NCI-H1105 (cell line): ENCODE results near the gene SENP3.

Experiments
- DNase-seq: peaks from one replicate; lab custom pipeline; 2025; lab: John Stamatoyannopoulos, UW

Gene SENP3

DNA sequence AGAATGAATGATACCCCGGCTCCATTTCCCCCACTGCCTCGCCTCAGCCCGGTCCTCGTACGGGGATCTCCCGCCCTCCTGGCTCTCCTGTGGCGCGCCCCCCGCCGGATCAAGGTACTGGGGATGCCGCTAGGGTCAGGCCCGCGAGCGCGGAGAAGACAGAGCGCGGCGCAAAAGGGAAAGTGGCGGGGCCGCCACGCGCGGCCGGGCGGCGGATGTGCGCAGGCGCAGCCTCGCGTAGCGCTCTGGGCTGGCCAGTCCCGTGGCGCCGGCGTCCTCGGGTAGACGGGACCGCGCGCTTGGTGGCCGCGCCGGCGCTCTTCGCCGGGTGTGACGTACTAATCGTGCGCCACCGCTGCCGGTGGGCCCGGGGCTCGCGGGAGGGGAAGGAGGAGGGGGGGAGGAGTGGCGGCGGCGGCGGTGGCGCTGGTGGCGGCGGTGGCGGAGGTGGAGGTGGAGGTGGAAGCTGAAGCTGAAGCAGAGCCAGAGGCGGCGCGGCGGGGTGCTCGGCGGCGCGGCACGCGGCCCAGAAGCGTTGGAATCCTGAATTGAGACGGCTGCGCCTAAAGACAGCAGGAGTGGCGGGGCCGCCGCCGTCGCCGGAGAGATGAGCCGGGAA lies at the start of gene SENP3:
Gene SENP3, plus strand, starts transcription at position 331 of the 619 bp plus-strand sequence. CDS start 1,158 bp downstream, outside the sequence.
- DNase-seq, result peak; percentile 93

DNA sequence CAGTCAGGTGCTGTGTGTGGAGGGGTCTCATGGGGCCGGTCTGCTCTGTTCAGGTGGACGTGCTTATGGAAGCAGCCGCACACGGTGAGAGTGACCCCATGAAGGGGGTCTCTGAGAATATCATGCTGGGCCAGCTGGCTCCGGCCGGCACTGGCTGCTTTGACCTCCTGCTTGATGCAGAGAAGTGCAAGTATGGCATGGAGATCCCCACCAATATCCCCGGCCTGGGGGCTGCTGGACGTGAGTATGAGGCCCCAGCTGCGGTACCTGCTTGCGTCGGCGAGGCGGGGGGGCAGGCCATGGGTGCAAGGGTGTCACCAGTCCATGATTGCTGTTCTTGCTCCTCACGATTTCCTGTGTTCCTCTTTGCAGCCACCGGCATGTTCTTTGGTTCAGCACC lies 49.6 kb upstream of the SENP3 start:
- DNase-seq, result no peak

DNA sequence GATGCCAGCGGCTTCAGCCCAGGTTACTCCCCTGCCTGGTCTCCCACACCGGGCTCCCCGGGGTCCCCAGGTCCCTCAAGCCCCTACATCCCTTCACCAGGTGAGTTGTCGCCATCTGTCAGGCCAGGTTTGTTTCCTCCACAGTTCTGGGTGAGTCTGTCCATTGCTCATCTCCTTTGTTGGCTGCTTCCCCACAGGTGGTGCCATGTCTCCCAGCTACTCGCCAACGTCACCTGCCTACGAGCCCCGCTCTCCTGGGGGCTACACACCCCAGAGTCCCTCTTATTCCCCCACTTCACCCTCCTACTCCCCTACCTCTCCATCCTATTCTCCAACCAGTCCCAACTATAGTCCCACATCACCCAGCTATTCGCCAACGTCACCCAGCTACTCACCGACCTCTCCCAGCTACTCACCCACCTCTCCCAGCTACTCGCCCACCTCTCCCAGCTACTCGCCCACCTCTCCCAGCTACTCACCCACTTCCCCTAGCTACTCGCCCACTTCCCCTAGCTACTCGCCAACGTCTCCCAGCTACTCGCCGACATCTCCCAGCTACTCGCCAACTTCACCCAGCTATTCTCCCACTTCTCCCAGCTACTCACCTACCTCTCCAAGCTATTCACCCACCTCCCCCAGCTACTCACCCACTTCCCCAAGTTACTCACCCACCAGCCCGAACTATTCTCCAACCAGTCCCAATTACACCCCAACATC lies 48.7 kb upstream of the SENP3 start:
- DNase-seq, result no peak

DNA sequence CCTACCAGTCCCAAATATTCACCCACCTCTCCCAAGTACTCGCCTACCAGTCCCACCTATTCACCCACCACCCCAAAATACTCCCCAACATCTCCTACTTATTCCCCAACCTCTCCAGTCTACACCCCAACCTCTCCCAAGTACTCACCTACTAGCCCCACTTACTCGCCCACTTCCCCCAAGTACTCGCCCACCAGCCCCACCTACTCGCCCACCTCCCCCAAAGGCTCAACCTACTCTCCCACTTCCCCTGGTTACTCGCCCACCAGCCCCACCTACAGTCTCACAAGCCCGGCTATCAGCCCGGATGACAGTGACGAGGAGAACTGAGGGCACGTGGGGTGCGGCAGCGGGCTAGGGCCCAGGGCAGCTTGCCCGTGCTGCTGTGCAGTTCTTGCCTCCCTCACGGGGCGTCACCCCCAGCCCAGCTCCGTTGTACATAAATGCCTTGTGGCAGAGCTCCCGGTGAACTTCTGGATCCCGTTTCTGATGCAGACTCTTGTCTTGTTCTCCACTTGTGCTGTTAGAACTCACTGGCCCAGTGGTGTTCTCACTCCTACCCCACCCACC lies 47.8 kb upstream of the SENP3 start:
- no peak for DNase-seq

DNA sequence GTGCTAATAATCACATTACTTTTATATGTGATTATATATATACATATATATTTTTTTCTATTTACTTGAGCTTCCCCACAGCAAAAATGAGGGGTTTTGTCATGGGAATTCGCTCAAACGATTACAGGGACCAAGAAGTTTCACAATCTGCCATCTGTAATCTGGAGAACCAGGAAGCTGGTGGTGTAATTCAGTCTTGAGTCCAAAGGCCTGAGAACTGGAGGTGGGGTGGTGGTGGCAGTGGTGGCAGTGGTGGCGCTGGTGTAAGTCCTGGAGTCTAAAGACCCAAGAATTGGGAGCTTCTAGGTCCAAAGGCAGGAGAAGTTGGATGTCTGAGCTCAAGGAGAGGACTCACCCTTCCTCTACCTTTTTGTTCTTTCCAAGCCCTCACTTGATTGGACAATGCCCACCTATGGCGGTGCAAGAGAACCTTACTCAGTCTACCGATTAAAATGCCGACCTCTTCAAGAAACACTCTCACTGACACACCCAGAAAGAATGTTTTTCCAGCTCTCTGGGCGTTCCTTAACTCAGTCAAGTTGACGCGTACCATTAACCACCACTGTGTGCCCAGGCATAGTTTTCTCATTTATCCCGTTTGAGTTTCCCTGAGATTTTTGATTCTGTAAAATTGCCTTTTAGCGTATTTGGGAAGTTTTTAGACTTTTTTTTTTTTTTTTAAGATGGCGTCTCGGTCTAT lies 45.7 kb upstream of the SENP3 start:
- no peak for DNase-seq

DNA sequence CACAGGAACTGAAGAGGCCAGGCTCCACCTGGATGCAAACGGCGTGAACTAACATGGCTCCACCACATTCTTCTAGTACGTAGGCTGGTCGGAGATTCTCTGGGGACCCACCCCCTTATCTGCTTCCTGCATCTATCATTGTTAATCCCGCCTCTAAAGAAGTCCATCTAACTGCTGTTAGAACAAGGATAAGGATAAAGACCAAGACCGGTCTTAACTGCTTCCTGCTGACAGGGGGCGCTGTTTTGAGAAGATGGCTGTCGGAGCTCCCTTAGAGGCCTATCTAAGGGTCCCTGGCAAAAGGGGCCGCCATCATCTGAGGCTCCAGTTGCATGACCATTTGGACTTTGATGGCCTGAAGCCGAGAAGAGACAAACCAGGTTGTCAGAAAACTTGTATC lies 38.7 kb upstream of the SENP3 start:
- DNase-seq, result no peak

DNA sequence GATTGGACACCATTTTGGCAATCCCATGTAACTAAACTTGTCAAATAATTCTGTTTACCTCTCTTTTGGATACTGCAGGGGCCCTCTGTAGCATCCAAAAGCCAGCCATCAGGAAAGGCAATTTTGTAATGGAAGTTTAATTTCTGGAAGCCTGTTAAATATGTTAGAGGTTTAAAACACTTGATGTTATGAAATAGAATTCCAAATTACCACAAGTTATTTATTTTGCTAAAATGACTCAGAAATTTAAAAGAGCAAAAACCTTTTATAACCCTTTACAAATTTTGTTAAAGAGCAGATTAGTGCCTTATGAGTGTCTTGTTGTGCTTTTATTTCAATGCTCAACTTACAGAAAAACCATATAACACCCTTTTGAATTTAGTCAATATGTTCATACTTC lies 32.9 kb upstream of the SENP3 start:
- no peak for DNase-seq

DNA sequence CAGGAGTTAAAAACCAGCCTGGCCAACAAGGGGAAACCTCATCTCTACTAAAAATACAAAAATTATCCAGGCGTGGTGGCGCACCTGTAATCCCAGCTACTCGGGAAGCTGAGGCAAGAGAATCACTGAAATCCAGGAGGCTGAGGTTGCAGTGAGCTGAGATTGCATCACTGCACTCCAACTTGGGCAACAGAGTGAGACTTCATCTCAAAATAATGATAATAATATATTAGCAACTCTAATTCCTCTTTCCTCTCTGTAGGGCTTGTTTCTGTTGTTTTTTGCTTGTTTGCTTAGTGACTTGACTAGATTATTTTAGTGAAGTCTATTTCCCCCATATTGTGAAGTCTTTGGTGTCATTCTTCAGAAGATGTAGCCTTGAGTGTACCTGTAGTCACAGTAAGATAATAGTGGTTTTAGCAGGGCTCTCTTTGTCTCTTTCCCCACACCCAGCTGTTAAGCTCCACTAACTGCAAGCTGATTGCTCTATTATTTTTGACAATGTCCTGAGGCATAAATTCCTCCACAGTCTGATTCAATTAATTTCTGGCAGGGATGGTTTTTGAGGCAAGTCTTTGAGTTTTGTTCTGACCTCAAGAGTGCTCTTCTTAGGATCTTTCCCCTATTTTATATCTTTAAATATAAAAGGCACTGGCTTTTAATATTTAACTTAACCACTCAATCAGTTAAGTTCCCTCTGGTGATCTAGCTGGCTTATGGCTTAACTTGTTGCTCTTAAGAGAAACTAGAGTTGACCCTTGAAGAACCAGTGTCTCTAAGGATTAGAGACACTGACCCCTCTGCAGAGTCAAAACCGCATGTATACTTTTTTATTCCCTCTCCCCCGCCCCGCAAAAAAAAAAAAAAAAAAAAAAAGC lies 31.5 kb upstream of the SENP3 start:
- DNase-seq, result no peak

DNA sequence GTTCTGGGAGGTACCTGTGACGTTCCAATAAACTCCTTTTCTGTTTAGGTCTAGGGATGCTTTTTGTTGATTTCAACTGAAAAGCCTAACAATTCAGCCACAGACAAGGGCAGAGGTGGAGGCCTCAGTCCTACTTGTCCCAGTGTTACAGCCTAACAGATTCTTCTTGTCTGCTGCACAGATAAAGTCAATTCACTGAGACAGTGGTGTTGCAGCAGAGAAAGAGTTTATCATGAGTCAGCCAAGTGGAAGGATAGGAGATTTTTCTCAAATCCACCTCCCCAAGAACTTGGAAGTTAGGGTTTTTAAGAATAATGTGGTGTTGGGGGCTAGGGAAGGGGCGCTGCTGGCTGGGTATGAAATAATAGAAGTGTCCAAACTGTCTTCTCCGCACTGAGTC lies 23.7 kb upstream of the SENP3 start:
- DNase-seq, result no peak

DNA sequence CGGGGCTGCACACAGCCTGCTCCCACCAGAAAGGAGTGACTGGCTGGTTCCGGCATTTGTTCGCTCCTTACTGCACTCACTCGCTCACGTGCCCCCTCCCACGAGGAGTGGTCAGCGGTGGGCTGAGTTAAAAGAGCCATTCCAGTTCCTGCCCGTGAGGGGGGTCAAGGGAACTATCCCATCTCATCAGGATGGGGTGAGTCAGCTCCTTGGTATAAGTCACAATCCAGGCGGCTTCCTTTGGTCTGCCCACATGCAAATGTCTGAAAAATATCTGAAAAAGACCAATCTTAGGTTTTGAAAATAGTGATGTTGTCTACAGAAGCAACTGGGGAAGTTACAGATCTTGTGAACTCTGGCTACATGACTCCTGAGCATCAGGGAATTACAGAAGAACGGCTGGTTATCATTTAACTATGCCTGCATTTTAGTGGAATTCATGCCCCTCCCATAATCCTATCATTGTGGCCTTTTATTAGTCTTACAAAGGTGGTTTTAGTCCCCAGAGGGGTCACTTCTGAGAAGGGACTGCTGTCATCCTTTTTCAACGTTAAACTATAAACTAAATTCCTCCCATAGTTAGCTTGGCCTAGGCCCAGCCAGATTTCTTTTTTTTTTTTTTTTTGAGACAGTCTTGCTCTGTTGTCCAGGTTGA lies 22.7 kb upstream of the SENP3 start:
- DNase-seq, result no peak

DNA sequence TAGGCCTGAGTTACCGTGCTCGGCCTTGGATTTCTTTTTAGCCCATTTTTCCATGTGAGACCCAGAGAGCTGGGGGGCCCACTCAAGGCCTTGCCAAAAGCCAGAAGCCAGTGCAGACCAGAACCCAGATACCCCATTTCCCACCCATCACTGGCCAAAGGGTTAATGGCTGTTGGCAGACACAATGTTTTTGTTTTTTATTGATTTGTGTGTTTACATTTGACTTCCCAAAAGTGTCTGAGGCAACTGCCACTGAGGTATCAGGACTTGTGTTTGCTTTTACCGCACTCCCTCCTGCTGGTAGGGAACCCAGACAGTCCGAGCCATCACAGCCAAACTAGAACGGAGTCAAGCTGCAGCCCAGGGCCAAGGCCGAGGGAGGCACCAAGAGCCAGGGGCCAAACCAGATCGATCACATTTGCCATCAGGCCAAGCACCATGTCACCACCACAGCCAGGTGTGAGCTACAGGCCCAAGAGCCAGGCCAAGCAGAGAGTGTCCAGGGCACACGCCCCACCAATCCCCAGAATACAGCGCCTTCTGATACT lies 20.6 kb upstream of the SENP3 start:
- no peak for DNase-seq

DNA sequence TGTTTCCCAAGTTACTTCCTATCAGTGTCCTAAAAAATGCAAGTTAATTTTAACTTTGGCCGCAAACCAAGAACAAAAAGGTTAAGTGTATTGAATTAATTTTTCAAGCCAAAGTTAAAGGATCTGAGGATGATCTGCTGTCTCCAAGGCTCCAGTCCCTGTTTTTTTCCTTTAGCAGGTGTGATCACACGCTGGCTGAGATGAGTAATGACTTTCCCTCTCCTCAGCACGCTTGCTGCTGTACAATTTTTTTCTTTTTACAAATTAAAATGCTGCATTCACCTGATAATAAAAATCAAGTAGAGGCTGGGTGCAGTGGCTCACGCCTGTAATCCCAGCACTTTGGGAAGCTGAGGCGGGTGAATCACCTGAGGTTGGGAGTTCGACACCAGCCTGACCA lies 16.8 kb upstream of the SENP3 start:
- DNase-seq, result no peak

DNA sequence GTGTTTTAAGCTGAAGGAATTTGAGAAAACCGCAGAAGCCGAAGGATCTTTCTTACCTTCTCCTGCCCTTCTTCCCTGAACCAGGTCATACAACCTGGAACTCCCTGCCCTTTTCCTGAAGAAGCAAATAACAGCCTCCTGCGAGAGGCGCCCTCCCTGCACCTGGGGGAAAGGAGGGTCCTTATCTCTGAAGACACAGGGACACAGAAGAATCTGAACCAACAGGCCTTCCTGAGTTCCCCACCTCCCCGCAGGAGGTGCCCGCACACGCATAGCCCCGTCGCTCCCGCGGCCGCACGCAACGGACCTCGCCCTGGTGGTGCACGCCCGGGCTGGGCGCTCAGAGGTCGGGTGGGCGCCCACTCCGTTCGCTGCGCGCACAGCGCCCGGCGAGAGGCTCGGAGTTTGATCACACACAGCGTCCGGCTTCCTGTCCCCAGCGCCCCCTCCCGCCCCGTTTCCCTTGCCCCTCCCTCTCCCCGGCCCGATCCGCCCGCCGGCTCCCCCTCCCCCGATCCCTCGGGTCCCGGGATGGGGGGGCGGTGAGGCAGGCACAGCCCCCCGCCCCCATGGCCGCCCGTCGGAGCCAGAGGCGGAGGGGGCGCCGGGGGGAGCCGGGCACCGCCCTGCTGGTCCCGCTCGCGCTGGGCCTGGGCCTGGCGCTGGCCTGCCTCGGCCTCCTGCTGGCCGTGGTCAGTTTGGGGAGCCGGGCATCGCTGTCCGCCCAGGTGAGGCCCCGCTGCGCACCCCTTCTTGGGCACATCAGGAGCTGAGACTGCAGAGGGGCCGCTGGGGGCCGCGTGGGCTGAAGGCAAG lies 12.9 kb upstream of the SENP3 start, which contains the start of gene TNFSF12:
Gene TNFSF12, plus strand, starts transcription at position 474 of the 816 bp plus-strand sequence. Its CDS starts 96 bp downstream, at position 570.
- no peak for DNase-seq

DNA sequence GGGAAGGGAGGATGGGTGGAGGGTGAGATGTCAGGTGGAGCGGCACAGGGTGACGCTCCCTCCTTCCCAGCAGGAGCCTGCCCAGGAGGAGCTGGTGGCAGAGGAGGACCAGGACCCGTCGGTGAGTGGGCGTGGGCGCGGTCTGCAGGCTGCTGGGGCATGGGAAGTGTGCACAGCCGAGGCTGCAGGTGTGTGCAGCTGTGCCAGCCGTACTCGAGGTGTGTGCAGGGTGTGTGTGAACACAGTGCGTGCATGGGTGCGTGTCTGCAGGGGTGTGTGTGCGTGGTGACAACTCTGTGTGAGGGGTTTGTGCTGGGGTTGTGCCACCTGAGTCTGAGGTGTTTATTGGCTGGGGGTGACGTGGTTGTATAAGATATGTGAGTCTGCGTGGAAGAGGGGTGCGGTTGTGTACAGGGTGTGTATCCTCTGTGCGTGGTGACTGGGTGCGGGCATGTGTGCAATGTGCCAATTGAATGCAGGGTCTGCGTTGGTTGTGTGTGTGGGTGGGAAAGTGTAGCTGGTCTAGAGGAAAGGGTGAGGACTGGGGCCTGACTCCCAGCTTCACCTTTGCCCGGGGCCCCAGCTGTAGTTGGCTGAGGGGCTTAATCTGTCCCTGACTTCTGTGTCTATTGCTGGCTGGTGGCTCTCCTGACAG lies 12.2 kb upstream of the SENP3 start:
- no peak for DNase-seq

DNA sequence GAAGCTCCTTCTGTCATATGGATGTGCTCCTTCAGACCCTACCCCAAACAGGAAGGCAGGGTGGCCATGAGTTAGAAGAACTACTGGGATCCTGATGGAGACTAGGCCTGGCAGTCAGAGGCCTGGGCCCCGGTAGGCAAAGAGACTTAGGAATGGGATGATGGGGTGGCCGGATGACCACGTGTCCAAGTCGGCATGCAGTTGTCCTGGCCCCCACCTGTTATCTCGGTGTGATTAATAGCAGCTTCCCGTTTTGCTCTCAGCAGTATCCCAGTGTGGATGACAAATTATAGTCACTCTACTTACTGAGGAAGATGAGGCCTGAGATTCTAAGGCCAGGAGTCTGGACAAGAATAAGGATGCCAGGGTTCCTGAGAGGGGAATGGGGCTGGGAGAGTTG lies 11.4 kb upstream of the SENP3 start:
- DNase-seq, result no peak

DNA sequence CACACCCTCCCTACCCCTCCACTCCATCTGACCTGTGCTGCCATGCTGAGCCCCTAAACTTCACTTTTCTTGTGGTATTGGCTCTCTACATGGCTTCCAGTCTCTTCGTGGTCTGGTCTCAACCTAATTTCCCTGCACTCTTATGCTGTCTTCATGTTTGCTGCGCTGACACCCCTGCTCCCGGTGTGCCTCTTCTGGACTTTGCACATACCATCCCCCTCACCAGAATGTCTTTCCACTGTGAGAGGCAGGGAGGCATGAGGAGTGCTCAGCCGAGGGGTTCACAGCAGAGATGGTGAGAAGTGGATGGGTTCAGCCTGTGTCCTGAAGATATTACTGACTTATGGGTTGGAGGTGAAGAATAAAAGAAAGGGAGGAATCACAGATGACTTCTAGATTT lies 10.3 kb upstream of the SENP3 start:
- no peak for DNase-seq

DNA sequence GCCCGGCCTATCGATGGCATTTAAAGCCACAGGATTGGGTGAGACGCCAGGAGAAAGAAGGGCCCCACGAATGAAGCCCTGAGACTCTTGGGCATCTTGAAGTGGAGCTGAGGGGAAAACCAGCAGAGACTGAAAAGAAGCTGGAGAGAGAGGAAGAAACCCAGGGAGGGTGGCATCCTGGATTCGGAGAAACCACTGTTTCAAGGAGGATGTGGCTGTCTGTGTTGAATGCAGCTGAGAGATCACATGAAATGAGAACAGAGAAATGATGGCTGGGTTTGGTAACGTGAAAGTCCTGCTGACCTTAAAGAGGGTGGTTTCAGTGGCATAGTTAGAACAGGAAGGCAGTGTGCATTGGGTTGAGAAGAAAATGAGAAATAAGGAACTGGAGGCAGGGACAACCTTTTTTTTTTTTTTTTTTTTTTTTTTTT lies 9.1 kb upstream of the SENP3 start:
- no peak for DNase-seq

DNA sequence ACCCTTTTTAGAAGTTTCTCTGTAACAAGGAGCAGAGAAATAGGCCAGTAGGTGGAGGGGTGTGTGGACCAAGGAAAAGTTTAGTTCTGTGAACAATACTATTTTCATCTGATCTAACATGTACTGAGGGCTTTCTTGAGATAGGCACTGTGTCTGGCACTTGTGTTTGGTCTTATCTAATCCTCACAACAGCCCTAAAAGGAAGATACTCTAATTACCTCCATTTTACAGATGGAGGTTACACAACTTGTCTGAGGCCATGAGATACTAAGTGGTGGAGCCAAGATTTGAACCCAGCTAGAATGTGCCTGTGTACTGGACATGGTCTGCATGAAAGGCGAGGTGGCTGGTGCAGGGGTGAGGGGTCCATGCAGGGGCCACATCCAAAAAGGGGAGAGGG lies 8.4 kb upstream of the SENP3 start:
- DNase-seq, result no peak

DNA sequence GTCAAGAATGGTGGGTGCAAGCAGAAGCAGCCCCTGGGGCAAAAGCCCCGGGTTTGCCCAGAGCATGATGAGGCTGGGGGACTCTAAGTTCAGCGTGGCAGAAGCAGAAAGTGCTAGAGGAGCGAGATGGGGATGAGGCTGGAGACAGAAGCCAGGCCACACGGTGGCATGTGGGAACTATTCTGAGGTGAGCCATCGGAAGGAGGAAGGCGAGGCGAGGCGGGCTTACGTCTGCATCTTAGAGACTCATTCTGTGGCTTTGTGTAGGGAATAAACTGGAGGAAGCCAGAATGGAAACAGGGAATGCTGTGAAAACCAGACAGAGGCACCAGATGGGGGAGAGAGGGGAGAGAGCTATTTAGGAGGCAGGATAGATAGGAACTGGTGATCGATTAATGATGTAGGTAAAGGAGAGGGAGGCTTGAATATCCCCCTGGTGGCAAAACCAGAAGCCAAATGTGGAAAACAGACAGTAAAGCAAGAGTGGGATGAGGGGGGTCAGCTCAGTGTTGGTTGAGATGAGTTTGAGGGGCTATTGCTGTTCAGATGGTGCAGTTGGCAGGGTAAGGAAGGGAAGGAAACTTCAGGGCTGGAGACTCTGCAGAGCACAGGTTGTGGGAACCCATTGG lies 6.3 kb upstream of the SENP3 start:
- no peak for DNase-seq
